ENCODE results near the gene MICB.

The MICB gene

GRCh38 chr6:31541658-31542521 lies 43.9 kb downstream of the MICB start, which contains the start of gene DDX39B:
DDX39B (minus strand) TSS chr6:31542003; CDS start chr6:31540532, 1,471 bp downstream.
- TF ChIP-seq ZFX (IDR thresholded peaks at IDR 0.05), result peak; percentile 68
- TF ChIP-seq, protein P1, sequence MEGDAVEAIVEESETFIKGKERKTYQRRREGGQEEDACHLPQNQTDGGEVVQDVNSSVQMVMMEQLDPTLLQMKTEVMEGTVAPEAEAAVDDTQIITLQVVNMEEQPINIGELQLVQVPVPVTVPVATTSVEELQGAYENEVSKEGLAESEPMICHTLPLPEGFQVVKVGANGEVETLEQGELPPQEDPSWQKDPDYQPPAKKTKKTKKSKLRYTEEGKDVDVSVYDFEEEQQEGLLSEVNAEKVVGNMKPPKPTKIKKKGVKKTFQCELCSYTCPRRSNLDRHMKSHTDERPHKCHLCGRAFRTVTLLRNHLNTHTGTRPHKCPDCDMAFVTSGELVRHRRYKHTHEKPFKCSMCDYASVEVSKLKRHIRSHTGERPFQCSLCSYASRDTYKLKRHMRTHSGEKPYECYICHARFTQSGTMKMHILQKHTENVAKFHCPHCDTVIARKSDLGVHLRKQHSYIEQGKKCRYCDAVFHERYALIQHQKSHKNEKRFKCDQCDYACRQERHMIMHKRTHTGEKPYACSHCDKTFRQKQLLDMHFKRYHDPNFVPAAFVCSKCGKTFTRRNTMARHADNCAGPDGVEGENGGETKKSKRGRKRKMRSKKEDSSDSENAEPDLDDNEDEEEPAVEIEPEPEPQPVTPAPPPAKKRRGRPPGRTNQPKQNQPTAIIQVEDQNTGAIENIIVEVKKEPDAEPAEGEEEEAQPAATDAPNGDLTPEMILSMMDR (conservative IDR thresholded peaks at IDR 0.05), result no peak
- H3K27ac ChIP-seq, result peak within 1 kb of the TSS; percentile 95

GRCh38 chr6:31543639-31544038 lies 45.7 kb downstream of the MICB start:
- no peak for TF ChIP-seq ZFX (IDR thresholded peaks at IDR 0.05)
- TF ChIP-seq, protein P1 (conservative IDR thresholded peaks at IDR 0.05), result no peak
- H3K27ac ChIP-seq, result peak overlapping the region; percentile 13; the same call in 1 of the 2 replicates

DNA sequence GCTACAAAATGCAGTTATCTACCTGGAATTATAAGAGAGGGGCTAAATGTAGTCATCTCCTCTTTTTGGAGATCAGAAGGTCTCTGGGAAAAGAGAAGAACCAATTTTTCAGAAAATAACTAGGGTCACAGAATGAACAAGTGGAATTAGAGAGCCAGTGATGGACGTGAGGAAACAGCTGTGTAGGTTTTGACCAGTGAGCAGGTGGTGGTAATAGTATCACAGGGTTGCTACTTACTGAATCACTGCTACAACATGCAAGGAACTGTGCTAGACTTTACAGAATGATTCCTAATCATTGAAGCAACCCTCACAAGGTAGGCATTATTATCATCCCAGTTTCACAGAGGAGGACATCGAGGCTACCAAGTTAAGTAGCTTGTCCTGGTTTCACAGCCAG lies 46.7 kb downstream of the MICB start:
- no peak overlapping the region for H3K27ac ChIP-seq
- TF ChIP-seq, protein P1 (conservative IDR thresholded peaks at IDR 0.05), result no peak
- TF ChIP-seq ZFX (IDR thresholded peaks at IDR 0.05), result no peak

DNA sequence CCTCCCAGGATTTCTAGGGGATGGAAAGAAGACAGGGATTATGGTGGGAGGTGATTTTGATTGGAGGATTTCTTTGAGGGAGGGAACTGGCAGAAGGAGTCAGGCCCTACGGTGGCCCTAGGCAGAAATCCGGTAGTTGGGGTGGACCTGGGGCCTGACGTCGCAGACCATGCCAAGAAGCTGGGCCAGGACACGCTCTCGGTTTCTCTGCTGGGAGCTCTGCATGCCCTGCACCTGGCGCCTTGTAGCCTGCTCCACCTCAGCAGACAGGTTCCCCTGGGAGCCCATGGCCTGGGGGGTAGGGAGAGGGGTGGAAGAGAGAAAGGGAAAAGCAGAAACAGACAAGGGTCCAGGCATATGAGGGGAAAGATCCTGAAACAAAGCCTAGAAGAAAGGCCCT lies 47.3 kb downstream of the MICB start:
- no peak overlapping the region for H3K27ac ChIP-seq
- no peak for TF ChIP-seq ZFX (IDR thresholded peaks at IDR 0.05)
- TF ChIP-seq, protein P1 (conservative IDR thresholded peaks at IDR 0.05), result no peak

- H3K27ac ChIP-seq, result peak within 1 kb of the TSS; percentile 77
These were observed 48.5 kb downstream of the MICB start, which contains the start of gene ATP6V1G2 for GRCh38 chr6:31546339-31546957. ATP6V1G2 (minus strand) TSS chr6:31546608; CDS start chr6:31546559, 49 bp downstream.

GRCh38 chr6:31546958-31547726 lies 49.2 kb downstream of the MICB start, which contains the start of gene NFKBIL1:
NFKBIL1 (plus strand) TSS chr6:31547608; CDS start chr6:31547695, 87 bp downstream.
- TF ChIP-seq, protein P1 (conservative IDR thresholded peaks at IDR 0.05), result peak; percentile 63; the same call in 1 of the 2 replicates
- TF ChIP-seq ZFX (IDR thresholded peaks at IDR 0.05), result no peak; the same call in 1 of the 2 replicates
- peak within 1 kb of the TSS; percentile 77 for H3K27ac ChIP-seq

More at GRCh38 chr6:31546339-31546957, 48.5 kb downstream of the MICB start, which contains the start of gene ATP6V1G2:
- TF ChIP-seq ZFX (IDR thresholded peaks at IDR 0.05), result no peak
- TF ChIP-seq, protein P1 (conservative IDR thresholded peaks at IDR 0.05), result peak; percentile 98

Data from C4-2B (cell line).